ENCODE results near the gene HPSE2.
"Not testable (repeated sequence)": the region's sequence is repeated elsewhere in the genome, so short reads cannot be mapped to it uniquely, and the experiment has no call there.

Gene HPSE2

GRCh38 chr10:99161165-99161564, 74.5 kb downstream of the HPSE2 start:
- no peak for DNase-seq (ENCODE audit: low read depth)

DNA sequence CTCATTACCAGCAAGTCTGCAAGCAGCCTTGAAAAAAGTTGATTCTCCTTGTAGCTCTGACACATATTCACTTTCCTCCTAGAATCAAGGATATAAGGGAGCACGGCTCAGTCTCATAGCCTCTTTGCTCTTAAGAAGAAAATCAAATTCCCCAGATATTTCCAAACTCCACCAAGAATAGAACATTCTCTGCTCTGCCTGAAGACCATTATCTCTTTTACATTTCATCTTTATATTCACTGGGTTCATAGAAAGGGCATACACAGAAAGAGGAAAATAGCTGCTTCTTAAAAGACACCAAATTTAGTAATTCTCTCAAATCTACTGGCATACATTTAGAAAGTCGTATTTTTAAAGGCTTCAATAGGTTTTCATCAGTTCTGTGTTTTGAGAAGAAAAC, 92.0 kb downstream of the HPSE2 start:
- DNase-seq (ENCODE audit: low read depth): no peak

DNA sequence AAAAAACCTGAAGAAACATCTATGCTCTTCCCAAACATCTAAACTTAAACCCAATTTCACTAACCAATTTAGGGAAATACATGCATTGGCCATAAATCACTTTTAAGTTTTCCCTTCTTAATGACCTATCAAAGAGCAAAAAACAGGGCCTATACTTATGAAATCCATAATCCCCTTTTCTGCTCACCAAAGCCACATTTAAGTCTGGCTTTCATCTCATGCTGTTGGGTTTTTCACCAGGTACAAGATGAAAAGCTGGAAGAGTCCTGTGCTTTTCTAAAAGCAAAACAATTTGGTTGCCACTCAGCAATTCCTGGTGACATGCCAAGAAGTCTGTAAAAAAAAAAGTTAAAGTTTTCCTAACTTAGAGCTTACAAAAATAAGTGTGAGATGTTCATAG, 92.6 kb downstream of the HPSE2 start:
- no peak for DNase-seq (ENCODE audit: low read depth)

DNA sequence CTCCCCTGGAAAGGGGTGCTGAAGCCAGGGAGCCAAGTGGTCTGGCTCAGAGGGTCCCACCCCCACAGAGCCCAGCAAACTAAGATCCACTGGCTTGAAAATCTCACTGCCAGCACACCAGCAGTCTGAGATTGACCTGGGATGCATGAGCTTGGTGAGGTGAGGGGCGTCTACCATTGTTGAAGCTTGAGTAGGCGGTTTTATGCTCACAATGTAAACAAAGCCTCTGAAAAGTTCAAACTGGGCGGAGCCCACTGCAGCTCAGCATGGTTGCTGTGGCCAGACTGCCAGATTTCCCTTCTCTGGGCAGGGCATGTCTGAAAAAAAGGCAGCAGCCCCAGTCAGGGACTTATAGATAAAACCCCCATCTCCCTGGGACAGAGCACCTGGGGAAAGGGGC, 102.8 kb downstream of the HPSE2 start:
- DNase-seq (ENCODE audit: low read depth): not testable (repeated sequence)

- no peak for DNase-seq (ENCODE audit: low read depth)
Measured at GRCh38 chr10:99125879-99126278, 109.8 kb downstream of the HPSE2 start.

DNA sequence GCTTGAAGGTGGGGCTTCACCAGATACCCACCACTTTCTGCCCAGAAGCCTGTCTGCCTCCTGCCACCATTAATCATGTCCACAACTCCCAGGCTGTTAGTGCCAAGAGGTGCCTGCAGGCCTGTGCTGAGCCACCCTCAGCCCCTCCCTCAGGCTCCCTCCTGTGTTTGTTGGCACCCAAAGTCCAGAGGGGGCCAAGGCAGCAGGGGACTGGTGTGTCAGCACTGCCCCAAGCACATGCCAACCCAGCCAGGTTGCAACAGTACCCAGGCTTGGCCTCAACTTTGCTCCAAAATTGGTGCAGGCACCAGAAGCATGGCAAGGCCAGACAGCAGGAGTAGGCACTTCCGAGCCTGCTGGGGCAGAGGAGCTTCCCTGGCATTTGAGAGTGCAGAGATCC, 111.3 kb downstream of the HPSE2 start:
- no peak for DNase-seq (ENCODE audit: low read depth)

GRCh38 chr10:99123851-99124250, 111.8 kb downstream of the HPSE2 start:
- no peak for DNase-seq (ENCODE audit: low read depth)

DNA sequence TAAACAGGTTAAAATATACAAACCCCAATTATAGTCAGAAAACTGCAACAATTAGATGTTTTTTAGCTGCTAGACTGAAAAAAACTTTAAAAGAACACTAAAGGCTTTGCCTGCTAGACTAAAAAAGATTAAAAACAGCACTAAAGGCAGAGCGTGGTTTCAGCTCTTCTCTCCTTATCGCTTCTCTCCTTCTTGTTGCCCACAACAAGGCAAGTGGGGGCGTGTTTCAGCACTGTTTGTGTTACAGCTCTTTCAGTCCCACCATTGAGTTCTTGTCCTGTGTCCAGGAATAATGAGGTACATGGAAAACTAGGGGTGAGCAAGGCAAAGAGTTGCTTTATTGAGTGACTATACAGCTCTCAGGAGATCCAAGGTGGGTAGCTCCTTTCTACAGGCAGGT, 112.3 kb downstream of the HPSE2 start:
- no peak for DNase-seq (ENCODE audit: low read depth)

- DNase-seq (ENCODE audit: low read depth): no peak
Measured at GRCh38 chr10:99119258-99119748, 116.3 kb downstream of the HPSE2 start.

- no peak for DNase-seq (ENCODE audit: low read depth)
Measured at GRCh38 chr10:99115703-99116102, 119.9 kb downstream of the HPSE2 start.

DNA sequence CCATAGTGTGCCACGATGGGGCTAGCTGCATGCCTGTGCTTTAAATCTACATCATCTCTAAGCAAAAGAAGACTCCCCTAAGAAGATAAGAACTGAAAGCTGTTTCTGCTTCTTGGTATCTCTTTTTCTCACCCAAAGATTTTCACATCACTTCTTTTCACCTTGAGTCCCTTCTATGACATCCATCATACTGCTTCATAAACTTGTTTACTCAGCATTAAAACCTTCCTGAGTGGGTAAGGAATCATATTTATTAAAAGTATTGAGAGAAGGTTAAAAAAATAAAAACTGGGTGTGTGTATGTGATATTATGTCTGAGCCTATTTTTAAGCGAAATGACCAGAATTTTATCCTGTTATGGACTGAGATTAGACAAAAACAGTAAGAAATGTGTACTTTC, 150.3 kb downstream of the HPSE2 start:
- no peak for DNase-seq (ENCODE audit: low read depth)

- DNase-seq (ENCODE audit: low read depth): no peak
Measured at GRCh38 chr10:99084161-99084560, 151.5 kb downstream of the HPSE2 start.

DNA sequence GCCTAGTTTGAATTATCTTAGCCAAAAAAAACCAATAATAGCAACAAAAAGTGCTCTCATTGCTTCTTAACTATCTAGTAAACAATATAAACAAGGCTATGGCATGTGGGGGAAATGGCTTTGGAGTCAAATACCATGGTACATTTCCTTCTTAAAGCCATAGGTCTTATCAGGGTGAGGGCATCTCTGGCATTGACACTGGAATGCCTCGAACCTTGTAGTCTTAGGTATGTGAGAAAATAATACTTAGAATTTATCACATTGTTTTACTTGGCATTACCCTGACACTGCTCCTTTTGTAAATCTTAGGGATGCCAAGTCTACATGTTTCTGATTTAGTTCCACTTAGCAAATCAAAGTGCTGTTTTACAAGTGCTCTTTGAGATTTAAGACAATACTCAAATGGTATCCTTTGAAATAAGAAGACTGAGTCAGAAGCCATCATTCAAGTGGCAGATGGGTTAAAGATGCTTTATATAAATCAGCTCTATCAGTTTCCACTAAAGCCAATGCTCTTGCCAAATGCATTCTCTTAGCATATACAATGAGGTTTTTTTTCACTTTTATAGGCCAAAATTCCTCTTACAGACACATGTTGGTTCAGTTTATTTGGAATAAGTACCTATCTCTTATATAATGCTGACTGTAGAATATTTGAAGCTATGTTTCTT, 155.2 kb downstream of the HPSE2 start:
- no peak for DNase-seq (ENCODE audit: low read depth)

GRCh38 chr10:99062591-99062990, 173.1 kb downstream of the HPSE2 start:
- no peak for DNase-seq (ENCODE audit: low read depth)

DNA sequence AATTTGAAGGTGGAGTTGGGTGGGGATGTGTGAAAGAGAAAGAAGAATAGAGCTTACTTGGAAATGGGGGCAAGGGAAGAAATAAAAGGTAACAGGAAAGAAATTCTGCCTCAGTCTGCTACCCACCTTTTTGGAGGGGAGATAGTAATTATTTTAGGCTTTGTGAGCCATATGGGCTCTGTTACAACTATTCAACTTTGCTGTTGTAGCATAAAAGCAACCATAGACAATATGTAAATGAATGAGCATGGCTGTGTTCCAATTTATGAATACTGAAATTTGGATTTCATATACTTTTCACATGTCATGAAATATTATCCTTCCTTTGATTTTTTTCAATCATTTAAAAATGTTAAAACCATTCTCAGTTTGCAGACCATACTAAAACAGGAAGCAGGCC, 176.9 kb downstream of the HPSE2 start:
- DNase-seq (ENCODE audit: low read depth): no peak

DNA sequence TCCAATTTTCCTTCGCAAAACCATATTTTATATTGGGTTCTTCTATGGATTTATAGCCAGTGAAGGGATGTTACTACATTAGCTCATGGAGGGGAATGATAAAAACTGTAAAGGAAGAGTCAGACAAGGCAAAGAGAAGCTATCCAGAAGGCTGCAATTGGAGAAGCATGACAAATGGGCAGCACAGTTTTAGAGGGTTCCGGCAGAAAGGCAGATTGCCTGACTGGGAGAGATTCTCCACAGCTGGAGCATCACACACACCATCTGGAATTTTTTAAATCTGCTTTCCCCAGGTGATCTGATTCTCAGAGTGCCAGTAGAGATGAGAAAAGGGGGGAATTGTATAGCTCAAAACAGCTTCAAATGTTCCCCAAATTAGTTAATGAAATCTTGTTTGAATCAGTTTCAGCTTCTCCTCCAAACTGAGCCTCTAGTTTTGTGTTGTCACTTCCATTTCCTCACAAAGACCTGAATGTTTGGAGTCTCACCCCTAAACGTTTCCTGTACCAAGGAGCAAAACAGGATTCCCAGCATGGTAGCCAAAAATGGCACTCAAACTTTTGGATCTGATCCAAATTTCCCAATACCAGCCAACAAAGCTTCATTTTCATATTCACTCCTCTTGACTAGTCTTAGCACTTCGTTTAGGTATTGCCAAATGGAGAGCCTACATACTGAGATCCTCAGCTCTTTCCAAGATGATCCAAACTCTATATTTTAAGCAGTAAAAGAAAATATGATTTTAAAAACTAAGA, 177.5 kb downstream of the HPSE2 start:
- DNase-seq (ENCODE audit: low read depth): no peak

DNA sequence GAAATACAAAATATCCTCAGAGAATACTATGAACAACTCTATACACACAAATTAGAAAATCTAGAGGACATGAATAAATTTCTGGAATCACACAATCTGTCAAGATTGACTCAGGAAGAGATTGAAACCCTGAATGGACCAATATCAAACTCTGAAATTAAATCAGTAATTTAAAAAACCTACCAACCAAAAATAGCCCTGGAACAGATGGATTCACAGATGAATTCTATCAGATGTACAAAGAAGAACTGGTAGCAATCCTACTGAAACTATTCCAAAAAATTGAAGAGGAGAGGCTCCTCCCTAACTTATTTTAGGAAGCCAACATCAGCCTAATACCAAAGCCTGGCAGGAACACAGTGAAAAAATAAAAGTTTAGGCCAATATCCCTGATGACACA, 190.0 kb downstream of the HPSE2 start:
- no peak for DNase-seq (ENCODE audit: low read depth)

- DNase-seq (ENCODE audit: low read depth): no peak
Measured at GRCh38 chr10:99042051-99042771, 193.4 kb downstream of the HPSE2 start.

GRCh38 chr10:99041468-99041867, 194.2 kb downstream of the HPSE2 start:
- DNase-seq (ENCODE audit: low read depth): no peak

DNA sequence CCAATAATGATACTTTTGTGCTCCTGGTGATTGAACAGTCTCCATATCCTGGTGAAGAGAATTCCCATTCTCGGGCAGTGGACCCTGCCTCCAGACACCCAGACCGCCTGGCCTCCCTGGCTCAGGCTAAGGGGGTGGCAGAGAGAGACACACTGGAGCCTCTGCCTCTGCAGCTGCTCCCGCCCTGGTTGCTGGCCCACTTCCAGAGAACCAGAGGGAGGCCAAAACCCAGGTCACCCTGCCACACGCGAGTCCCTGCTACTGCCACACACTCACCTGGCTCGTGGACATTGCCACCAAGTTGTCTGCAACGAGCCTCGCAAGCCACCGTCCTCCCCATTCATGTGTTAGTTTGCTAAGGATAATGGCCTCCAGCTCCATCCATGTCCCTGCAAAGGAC, 221.8 kb downstream of the HPSE2 start:
- no peak for DNase-seq (ENCODE audit: low read depth)

DNA sequence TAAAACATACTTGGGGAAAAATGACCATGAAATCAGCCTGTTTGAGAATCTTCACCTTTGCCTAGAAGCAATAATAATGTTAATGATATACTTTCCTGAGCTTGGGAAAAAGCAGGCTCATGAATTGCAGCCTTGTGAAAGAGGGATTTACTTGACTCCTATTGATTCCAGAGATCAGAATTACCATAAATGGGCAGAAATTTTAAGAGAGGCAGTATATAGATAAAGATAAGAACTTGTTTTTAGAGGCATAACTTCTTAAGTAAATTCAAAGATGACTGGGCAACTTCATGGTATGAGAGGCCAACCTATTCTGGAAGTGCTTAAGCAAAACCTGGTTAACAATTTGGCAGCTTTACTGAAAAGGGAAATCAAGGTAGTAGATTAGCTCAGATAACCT, 225.4 kb downstream of the HPSE2 start:
- DNase-seq (ENCODE audit: low read depth): no peak

- no peak for DNase-seq (ENCODE audit: low read depth)
Measured at GRCh38 chr10:99008054-99008453, 227.6 kb downstream of the HPSE2 start.

DNA sequence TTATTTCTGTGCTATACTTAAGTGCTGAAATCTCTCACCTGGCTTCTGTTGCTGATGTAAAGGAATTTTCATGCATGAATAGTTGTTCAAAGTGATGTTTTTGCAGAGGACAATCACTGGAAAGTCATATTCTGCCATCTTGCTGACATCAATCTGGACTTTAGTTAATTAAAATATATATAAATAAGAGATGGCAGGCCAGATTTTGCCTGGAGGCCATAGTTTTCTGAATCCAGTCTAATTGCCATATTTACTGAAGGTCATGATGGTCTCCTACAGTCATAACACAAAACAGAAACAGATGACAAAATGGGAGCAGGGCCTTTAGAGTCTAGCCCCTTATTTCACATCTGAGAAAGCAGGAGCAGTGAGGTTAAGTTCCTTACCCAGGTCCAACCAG, 228.2 kb downstream of the HPSE2 start:
- DNase-seq (ENCODE audit: low read depth): no peak

Data from fibroblast of gingiva (primary cell).